A673 (cell line): Measurements from ENCODE around the gene NECAB2.

Experiments
- EZH2 ChIP-seq: fragments of 200-600 bp; sonication (generic); IDR thresholded peaks from 2 replicates; pipeline ENCODE4 v1.6.1; 2017; ENCODE audit warnings: borderline replicate concordance, low read depth, mild to moderate bottlenecking, mixed read lengths, antibody characterized with exemption, low read length; ENCODE audit not compliant: poor library complexity, severe bottlenecking
- TF ChIP-seq, protein P1 (sequence below): fragments of 300-800, 200-600 bp; sonication (generic); conservative IDR thresholded peaks from 2 replicates; pipeline ENCODE4 v1.5.1; 2017; ENCODE audit warnings: low read depth, mild to moderate bottlenecking, antibody characterized with exemption, low read length, moderate library complexity, mixed read lengths

DNA sequence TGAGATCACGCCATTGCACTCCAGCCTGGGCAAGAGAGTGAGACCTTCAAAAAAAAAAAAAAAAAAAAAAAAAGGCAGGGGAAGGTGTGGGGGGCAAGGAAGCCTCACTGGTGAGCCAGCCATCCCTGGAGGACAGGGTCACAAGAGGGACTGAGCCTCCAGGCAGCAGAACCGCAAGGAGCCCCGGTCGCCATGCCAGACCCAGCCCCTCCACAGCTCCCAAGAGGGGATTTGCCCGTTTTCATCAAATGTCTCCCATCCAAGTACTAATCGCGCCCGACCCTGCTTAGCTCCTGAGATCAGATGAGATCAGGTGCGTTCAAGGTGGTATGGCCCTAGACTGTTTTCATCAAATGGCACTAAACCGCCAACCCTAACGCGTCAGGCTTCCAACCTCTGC lies 71.7 kb downstream of the NECAB2 start:
- TF ChIP-seq, protein P1, sequence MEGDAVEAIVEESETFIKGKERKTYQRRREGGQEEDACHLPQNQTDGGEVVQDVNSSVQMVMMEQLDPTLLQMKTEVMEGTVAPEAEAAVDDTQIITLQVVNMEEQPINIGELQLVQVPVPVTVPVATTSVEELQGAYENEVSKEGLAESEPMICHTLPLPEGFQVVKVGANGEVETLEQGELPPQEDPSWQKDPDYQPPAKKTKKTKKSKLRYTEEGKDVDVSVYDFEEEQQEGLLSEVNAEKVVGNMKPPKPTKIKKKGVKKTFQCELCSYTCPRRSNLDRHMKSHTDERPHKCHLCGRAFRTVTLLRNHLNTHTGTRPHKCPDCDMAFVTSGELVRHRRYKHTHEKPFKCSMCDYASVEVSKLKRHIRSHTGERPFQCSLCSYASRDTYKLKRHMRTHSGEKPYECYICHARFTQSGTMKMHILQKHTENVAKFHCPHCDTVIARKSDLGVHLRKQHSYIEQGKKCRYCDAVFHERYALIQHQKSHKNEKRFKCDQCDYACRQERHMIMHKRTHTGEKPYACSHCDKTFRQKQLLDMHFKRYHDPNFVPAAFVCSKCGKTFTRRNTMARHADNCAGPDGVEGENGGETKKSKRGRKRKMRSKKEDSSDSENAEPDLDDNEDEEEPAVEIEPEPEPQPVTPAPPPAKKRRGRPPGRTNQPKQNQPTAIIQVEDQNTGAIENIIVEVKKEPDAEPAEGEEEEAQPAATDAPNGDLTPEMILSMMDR: no peak
- TF ChIP-seq EZH2: no peak
